IPS-20b (cell line): ENCODE data around the gene MIER2.

Source experiments
- H3K27ac ChIP-seq: one replicate; pipeline ENCODE4 v1.5.1; 2013; ENCODE audit warnings: low read length
- H3K27me3 ChIP-seq: 2 replicates; pipeline ENCODE4 v1.6.1; 2013; ENCODE audit warnings: mild to moderate bottlenecking, low read length, inconsistent platforms; ENCODE audit not compliant: insufficient read depth
- H3K36me3 ChIP-seq: 2 replicates; pipeline ENCODE4 v1.6.1; 2013; ENCODE audit warnings: low read depth, mild to moderate bottlenecking, inconsistent platforms, low read length, moderate library complexity; ENCODE audit not compliant: insufficient read depth
- H3K4me1 ChIP-seq: 2 replicates; pipeline ENCODE4 v1.6.1; 2013; ENCODE audit warnings: mild to moderate bottlenecking, control low read depth, inconsistent platforms, low read length, moderate library complexity; ENCODE audit not compliant: insufficient read depth
- H3K4me3 ChIP-seq: 2 replicates; pipeline ENCODE4 v1.5.1; 2013; ENCODE audit warnings: mild to moderate bottlenecking, low read length, inconsistent platforms
- H3K9ac ChIP-seq: 2 replicates; pipeline ENCODE4 v1.6.1; 2013; ENCODE audit warnings: low read depth, mild to moderate bottlenecking, inconsistent platforms, low read length, moderate library complexity
- H3K9me3 ChIP-seq: 2 replicates; pipeline ENCODE4 v1.6.1; 2013; ENCODE audit warnings: mild to moderate bottlenecking, low read depth, low read length, inconsistent platforms; ENCODE audit not compliant: insufficient read depth

The MIER2 gene

GRCh38 chr19:376111-376470 is 31.5 kb upstream of the MIER2 start:
- Histone ChIP-seq H3K9ac (no peak overlapping the region), H3K4me3 (no peak overlapping the region), H3K27ac (no peak overlapping the region), H3K9me3 (no peaks in the 10 kb centered on the region), H3K36me3 (no peaks in the 10 kb centered on the region), H3K4me1 (no peaks in the 10 kb centered on the region), H3K27me3 (no peaks in the 10 kb centered on the region; the same call in 1 of the 2 replicates)

DNA sequence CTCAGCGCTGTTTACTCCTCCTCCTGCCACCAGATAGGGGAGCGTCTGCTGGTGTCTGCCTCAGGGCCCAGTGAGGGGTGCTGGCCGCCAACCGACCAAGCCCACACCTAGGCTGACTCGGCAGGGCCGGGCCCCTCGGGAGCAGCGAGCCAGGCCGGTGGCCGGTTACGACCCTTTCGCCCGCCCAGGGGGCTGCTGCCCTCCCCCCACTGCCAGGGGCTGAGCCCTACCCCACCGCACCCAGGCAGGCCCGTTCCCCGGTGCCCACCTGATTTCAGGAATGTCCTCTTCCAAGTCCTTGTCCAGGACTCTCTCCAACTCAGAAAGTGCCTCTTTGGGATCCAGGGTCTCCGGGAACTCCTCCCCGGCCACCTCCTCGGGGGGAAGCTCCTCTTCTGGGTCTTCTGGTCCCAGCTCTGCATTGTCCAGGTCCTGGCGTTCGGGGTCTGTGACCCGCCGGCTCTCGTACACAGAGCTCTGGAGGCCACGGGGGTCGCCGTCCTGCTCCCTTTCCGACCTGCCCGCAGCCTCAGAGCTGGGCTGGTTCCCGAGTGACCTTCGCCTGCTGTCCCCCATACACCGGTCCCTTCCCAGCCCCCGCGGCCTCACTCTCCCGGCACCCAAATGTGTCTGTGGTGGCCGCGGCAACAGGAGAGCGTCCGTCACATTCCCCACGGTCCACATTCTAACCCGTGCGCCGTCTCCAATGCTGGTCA is 31.0 kb upstream of the MIER2 start:
- H3K27me3 ChIP-seq = no peaks in the 10 kb centered on the region; the same call in 1 of the 2 replicates
- H3K9ac ChIP-seq = no peak overlapping the region
- no peak overlapping the region for H3K4me3 ChIP-seq
- H3K36me3 ChIP-seq = no peaks in the 10 kb centered on the region
- no peaks in the 10 kb centered on the region for H3K4me1 ChIP-seq
- H3K27ac ChIP-seq = no peak overlapping the region
- no peaks in the 10 kb centered on the region for H3K9me3 ChIP-seq

DNA sequence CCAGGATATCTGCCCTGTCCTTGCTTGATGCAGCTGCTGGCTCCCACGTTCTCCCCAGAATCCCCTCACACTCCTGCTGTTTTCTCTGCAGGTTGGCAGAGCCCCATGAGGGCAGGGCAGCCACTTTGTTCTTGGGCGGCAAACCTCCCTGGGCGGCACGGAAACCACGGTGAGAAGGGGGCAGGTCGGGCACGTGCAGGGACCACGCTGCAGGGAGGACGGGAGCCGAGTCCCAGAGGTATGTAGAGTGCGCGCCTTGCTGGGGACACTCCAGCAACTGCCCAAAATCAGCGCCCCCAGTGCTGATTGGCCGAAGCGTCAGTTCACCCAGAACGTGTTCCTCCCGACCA is 30.3 kb upstream of the MIER2 start:
- H3K27ac ChIP-seq = no peak overlapping the region
- H3K27me3 ChIP-seq = no peaks in the 10 kb centered on the region; the same call in 1 of the 2 replicates
- no peak overlapping the region for H3K9ac ChIP-seq
- no peaks in the 10 kb centered on the region for H3K36me3 ChIP-seq
- no peak overlapping the region for H3K4me3 ChIP-seq
- H3K4me1 ChIP-seq = no peaks in the 10 kb centered on the region
- no peaks in the 10 kb centered on the region for H3K9me3 ChIP-seq

DNA sequence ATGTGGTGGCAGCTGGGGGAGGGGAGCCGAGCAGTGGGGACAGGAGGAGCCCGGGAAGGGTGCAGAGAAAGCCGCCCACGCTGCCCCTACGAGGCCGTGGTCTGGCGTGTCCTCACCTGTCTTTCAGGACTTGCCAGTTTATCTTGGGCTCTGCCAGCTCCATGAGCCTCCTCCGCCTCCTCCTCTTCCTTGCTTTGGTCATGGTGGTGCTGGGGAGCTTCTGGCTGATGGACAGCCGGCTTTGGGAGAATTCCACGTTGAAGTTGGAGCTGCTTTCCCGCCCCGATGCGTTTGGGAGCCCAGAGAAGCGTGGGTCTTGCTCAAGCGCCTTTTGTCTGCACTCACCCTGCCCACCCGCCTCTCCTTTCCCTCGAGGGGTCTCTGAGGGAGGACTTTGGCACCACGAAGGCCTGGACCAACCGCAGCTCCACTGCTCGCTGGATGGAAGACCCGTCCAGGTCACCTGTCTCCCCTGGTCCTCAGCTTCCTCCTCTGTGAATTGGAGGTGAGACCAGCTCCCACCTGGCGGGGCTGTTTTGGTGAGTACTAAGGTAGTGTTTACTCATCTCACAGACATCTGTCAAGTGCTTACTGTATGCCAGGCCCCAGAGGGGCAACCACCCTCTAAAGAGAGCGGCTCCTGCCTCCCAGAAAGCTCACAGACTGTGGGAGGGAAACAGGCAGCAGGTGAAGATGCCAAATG is 29.7 kb upstream of the MIER2 start:
- H3K27ac ChIP-seq = no peak overlapping the region

GRCh38 chr19:373391-374182 is 29.0 kb upstream of the MIER2 start:
- Histone ChIP-seq H3K4me1 (no peaks in the 10 kb centered on the region), H3K27me3 (no peaks in the 10 kb centered on the region; the same call in 1 of the 2 replicates), H3K27ac (no peak overlapping the region), H3K9ac (no peak overlapping the region), H3K36me3 (no peaks in the 10 kb centered on the region), H3K9me3 (no peaks in the 10 kb centered on the region), H3K4me3 (no peak overlapping the region)

More for the DNA sequence above, 29.7 kb upstream of the MIER2 start:
- Histone ChIP-seq H3K27me3 (no peaks in the 10 kb centered on the region; the same call in 1 of the 2 replicates), H3K4me1 (no peaks in the 10 kb centered on the region), H3K9ac (no peak overlapping the region), H3K4me3 (no peak overlapping the region), H3K9me3 (no peaks in the 10 kb centered on the region), H3K36me3 (no peaks in the 10 kb centered on the region)

GRCh38 chr19:372306-372890 is 27.8 kb upstream of the MIER2 start:
- Histone ChIP-seq H3K36me3 (no peaks in the 10 kb centered on the region), H3K4me1 (no peaks in the 10 kb centered on the region), H3K27ac (no peak overlapping the region), H3K9ac (no peak overlapping the region), H3K9me3 (no peaks in the 10 kb centered on the region), H3K27me3 (no peaks in the 10 kb centered on the region; the same call in 1 of the 2 replicates), H3K4me3 (no peak overlapping the region)

DNA sequence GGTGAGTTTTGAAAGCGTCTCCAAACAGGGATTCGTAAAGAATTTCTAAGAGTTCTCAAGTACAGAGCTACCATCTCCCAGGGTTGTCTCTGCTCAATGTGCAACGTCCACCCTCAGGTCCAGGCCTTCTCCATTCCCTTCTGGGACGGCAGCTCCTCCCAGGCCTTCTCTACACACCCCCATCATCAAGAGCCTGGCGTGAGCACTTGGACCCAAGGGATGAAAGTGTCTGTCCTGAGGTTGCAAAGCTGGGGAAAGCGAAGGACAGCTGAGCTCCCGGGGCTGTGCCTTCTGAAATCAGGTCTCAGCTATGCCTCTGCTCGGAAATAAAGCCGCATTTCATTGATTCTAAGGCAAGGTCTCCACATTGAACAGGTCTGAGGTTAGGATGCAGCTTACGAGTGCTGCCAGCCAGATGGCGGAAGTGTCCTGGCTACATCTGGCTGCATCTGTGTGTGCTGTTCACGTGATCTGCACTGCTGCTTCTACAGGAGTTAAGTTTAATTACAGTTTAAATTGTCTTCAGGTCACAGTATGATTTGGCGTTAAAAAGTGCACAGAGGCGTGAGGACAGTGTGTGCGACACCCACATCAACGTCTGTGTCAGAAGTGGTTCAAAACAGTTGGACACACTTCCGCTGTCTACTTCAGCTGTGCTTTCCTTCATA is 27.0 kb upstream of the MIER2 start:
- Histone ChIP-seq H3K9me3 (no peaks in the 10 kb centered on the region), H3K36me3 (no peaks in the 10 kb centered on the region), H3K27ac (no peak overlapping the region), H3K27me3 (no peaks in the 10 kb centered on the region; the same call in 1 of the 2 replicates), H3K9ac (no peak overlapping the region), H3K4me1 (no peaks in the 10 kb centered on the region), H3K4me3 (no peak overlapping the region)

- Histone ChIP-seq H3K36me3 (no peaks in the 10 kb centered on the region), H3K4me3 (no peak overlapping the region), H3K27me3 (no peaks in the 10 kb centered on the region; the same call in 1 of the 2 replicates), H3K27ac (no peak overlapping the region), H3K9ac (no peak overlapping the region), H3K9me3 (no peaks in the 10 kb centered on the region), H3K4me1 (no peaks in the 10 kb centered on the region)
These were observed 26.2 kb upstream of the MIER2 start for GRCh38 chr19:370641-371330.

DNA sequence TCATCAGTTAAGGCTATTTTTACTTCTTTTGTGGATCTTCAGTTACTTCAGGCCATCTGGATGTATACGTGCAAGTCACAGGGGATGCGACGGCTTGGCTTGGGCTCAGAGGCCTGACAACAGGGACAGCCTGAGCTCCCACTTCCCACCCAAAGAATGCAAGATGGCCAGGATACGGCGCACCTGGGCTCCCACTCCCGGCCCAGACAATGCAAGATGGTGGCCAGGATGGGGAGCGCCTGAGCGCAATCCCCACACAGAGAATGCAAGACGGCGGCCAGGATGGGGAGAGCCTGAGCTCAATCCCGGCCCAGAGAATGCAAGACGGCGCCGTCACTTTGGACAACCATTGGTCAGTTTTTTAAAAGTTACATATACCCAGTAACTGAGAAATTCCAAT is 25.3 kb upstream of the MIER2 start:
- Histone ChIP-seq H3K27me3 (no peaks in the 10 kb centered on the region; the same call in 1 of the 2 replicates), H3K27ac (no peak overlapping the region), H3K36me3 (no peaks in the 10 kb centered on the region)

DNA sequence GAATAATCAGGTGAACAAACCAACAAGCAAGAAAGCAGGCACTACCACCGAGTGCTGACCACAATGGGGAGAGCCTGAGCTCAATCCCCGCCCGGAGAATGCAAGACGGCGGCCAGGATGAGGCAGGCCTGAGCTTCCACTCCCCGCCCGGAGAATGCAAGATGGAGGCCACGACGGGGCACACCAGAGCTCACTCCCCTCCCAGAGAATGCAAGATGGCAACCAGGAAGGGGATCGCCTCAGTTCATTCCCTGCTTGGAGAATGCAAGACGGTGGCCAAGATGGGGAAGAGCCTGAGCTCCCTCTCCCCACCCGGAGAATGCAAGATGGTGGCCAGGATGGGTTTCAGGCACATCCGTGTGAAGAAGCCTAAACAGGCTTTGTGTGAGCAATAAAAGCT is 24.7 kb upstream of the MIER2 start:
- Histone ChIP-seq H3K9ac (no peak overlapping the region), H3K4me1 (no peaks in the 10 kb centered on the region), H3K4me3 (no peak overlapping the region), H3K27ac (no peak overlapping the region), H3K27me3 (no peaks in the 10 kb centered on the region), H3K36me3 (no peaks in the 10 kb centered on the region), H3K9me3 (no peaks in the 10 kb centered on the region)

More for the DNA sequence above, 25.3 kb upstream of the MIER2 start:
- Histone ChIP-seq H3K9me3 (no peaks in the 10 kb centered on the region), H3K4me3 (no peak overlapping the region), H3K9ac (no peak overlapping the region), H3K4me1 (no peaks in the 10 kb centered on the region)

- Histone ChIP-seq H3K9me3 (no peaks in the 10 kb centered on the region), H3K4me3 (no peak overlapping the region), H3K4me1 (no peaks in the 10 kb centered on the region), H3K27ac (no peak overlapping the region), H3K9ac (no peak overlapping the region), H3K36me3 (no peaks in the 10 kb centered on the region), H3K27me3 (no peaks in the 10 kb centered on the region)
These were observed 24.0 kb upstream of the MIER2 start for GRCh38 chr19:368630-369024.
